CD4-positive, alpha-beta T cell treated with Interleukin-1 beta for 1 hour (primary cell): ENCODE measurements around the gene CHCHD5.
A peak's percentile ranks its signal among the peaks of the same experiment; 100 is the strongest.

Source experiments
- DNase-seq, 2 donors: peaks; one replicate each; pipeline ENCODE4 v3.0.0-alpha.2; 2020 to 2022

The CHCHD5 gene

DNA sequence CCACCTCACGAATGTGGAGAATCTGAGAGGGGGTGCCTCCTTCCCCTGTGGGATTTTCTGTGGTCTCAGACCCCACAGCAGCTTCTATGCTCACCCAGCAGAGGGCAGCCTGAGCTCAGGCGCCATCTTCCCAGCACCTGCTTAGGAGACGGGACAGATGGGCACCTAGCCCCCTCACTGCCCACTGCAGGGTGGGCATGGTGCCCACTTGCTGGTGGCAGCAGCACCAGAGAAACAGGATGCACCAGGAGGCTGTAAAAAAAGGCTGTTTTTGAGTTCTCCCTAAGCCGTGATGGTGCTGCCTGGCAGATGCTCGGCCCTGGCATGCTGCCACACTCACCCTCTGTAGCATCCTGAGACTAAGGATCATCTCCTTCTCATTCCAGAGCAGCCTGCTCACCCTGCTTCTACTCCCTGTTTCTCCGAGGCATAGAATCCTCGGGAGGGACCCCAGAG lies 42.2 kb downstream of the CHCHD5 start:
- DNase-seq: peak; percentile 68 to 70

DNA sequence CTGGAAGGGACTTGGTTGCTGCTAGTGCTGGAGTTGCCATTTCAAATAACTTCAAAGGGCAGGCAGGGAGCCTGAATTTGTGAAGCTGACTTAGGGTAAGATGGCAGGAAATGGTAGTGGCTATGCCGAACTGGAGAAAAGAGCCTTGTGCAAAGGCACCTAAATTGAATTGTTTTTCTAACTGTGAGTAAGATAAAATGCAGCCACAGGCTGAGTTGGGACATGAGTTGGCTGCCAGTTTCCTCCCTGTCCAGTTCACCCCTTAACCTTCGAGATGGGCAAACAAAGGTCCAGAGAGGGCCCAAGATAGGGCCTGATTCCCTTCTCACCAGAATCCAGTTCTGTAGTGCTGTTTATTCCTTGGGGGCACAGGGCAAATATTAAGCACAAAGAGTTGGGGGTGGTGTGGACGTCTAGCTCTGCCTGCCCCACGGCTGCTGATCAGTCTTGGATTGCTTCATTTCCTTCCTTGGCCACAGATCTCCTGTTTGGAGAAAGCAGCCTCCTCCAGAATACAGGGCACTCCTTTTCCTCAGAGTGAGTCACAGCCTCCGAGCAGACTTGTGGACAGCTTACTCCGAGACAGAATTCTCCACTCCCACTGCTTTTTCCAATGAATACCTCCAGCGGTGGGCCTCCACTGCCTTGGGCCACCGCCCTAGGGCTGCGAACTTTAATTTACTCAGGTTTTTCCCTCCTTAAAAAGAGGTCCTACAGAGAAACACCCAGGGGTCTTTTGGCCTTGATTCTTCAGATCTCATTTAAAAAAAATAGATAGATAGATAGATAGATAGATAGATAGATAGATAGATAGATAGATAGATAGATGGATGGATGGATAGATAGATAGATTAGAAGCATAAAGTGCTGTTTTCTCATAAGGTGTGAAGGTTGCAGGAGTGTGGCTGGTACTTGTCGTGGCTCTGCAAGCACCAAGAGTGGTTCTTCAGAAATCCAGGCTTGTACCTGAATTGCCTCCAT lies 42.9 kb downstream of the CHCHD5 start:
- DNase-seq: peak; percentile 22 to 40

DNA sequence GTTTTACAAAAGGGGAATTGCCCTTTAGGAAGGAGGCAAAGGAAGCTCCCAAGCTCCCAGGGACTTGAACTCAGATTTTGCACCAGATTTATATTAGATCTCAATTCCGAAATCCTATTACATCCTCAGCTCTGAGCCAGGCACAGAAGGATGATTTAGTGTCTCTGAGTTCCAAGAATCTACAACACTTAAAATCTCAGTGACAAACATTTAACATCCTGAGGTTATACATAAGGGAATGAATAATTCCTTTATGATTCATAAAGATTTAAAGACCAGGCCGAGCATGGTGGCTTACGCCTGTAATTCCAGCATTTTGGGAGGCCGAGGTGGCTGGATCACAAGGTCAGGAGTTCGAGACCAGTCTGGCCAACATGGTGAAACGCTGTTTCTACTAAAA lies 44.8 kb downstream of the CHCHD5 start:
- no peak for DNase-seq

DNA sequence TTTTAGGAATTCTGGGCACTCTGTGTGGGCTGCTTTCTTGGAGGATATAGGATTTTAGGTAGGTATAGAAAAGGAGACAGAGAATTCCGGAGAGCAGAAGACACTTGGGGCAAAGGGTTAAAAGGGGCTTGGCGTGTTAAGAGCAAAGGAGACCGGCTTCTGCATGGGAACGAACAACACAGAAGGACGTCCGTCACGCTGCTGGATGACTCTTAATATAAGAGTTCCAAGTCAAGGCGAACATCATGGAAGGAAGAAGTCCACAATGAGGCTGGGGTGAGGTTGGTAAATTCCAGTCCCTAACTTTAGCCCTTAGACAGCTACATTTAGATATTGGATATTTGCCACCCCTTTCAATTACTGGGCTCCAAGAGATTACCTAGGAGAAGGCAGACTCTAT lies 45.4 kb downstream of the CHCHD5 start:
- DNase-seq: no peak

DNA sequence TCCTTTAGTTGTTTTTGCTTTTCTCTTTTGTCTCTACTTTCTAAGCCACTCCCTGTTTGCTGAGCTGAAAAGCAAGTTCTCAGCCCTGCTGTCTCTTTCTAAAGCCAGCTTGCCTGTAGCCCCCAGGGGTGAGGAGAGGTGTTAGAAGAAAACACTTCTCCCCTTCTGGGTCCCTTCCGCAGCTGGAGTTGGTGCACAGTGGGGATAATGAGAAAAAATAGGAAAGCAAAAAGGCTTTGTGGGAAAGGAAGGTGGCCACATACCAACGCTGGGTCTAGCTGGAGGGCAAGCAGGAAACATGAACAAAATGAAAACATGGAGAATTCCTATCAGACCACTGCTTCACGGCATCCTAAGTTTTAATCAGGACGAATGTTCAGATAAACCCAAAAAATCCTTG lies 45.9 kb downstream of the CHCHD5 start:
- DNase-seq: no peak

DNA sequence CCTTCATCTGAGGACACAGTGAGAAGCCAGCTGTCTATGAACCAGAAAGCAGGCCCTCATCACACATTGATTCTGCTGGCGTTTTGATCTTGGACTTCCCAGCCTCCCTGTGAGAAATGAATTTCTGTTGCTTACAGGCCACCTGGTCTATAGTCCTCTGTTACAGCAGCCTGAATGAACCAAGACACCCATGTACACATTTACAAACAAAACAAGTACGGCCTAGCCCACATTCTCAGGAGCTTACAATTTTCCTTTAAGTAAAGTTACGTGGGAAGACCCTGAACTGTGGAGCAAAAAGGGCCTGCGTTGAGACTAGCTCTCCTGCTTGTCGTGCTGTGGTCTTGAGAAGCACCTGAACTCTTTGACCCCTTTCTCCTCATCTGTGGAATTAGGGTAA lies 49.3 kb downstream of the CHCHD5 start:
- DNase-seq: no peak

DNA sequence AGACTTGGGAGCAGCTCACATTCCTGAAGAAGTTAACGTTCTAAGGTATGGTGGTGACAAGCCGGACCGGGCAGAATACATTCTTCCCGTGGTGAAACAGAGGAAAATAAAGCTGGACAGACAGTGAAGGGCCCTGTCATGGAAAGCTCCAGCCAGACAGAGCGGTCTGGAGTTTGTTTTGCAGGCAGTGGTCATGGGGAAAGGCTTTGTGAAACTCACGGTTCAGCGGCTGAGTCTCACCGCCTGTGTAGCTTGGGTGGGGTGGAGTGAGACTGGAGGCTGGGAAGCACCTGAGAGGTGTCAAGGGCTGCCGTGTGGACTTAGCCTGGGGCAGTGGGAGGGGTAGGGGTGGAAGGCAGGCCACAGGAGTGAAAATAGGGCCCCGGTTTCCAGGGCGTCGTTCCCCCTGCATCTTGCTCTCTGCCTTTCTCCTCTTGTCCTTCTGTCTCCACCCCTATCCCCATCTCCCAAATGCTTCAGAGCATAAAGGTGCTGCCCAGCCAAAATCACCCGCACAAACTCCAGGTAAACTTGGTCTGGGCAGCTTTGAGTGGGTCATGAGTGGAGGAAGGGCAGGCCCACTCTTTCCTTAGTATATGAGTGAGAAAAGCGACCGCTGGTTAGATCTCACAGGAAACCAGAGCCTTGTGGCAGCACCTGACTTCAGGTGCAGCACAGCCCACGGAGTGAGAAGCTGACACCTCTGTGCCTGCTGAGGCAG lies 49.9 kb downstream of the CHCHD5 start:
- peak; percentile 30 to 39 for DNase-seq

DNA sequence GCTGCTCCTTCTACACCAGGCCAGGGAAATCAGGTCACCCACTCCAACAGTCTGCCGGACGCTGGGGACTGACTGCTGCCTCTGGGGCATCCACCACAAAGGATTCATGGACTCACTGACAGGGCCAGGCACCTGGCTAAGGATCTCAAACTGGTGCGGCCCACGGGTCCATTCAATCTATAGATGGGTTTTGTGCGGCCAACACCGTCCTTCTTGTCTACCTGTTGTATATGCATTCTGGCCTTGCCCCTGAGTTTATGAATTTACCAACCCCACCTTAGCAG lies 50.4 kb downstream of the CHCHD5 start:
- no peak for DNase-seq

DNA sequence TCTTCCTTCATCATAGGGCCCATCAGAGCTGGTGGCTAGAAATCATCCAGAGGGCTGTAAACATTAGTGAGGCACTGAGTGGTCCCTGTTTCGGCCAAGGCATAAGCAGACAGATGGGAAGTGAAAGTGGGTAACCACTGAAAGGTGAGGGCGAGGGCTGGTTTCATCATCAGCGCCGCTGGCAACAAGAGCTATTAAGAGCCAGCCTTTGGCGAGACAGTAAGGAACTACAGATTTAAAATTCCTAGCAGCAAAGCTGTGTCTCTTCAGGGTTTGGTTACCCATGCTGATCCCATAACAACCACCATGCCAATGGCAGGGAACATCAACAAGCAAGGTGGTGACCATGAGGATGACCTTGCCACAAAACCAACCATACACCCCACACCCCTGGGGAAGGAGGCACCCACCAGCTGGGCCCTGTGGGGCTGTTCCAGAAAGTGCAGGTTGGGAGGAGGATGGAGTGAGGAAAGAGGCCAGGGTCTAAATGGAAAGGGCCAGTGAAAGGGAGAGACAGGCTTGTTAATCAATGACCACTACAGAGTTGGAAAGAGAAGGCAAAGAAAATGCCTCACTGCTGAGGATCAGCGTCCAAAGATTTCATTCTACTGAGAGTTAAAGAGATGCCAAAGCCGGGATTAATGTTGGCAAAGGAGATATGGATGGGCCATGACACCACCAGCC lies 52.3 kb downstream of the CHCHD5 start:
- DNase-seq: no peak

DNA sequence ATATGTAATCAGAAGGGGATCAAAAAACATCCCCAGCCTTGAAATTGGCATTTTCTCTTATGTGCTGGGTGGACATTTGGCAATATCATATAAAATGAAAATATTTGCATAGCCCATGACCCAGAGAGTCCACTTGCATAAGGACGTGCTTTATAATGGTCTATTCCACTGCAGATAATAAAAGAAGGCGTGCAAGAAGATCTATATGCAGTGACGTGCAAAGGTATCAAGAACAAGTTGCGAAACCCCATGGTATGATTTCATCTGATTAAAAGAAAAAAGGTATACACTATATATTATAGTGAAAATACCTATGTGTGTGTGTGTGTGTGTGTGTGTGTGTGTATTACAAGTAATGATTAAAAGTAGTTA lies 52.9 kb downstream of the CHCHD5 start:
- DNase-seq: no peak
